H1 (cell line): ENCODE results near the gene CEND1. TPM values are rescaled to one million over a fixed set of nuclear protein-coding genes. Genes with fewer than 3 reads are reported as not detected.

Source experiments
- CTCF ChIA-PET: fragments of 300-600 bp; sonication (Branson Sonifier 250); formaldehyde crosslinking; loops from one replicate; lab custom pipeline; 2021; ENCODE audit not compliant: partially characterized antibody; lab: Charles Lee
- POLR2A ChIA-PET: fragments of 300-600 bp; sonication (Branson Sonifier 250); formaldehyde crosslinking; loops from one replicate; lab custom pipeline; 2021; ENCODE audit warnings: inconsistent platforms; ENCODE audit not compliant: partially characterized antibody; lab: Charles Lee
- DNase-seq, 2 experiments: peaks; one replicate each; pipeline versions ENCODE4 v3.0.0 to v3.0.0-alpha.2; 2010 to 2022; ENCODE audit warnings: low spot score in 2 of 2, low read depth in 1 of 2, mixed read lengths in 1 of 2
- FAIRE-seq: peaks from 2 replicates; lab custom pipeline; 2011; peaks lifted over from hg19 to GRCh38; lab: Jason Lieb, UNC
- H2AFZ ChIP-seq: 2 replicates; pipeline ENCODE4 v1.8.1; 2012; ENCODE audit warnings: low read length, inconsistent platforms
- H2AK5ac ChIP-seq: 2 replicates; pipeline ENCODE4 v1.6.1; 2013; ENCODE audit warnings: low read depth, low read length
- H2BK120ac ChIP-seq: replicated peaks from 2 replicates; pipeline ENCODE3; 2013; ENCODE audit warnings: low read depth, low read length, inconsistent platforms
- H2BK12ac ChIP-seq: 2 replicates; pipeline ENCODE4 v1.6.1; 2013; ENCODE audit warnings: low read depth, low read length
- H2BK15ac ChIP-seq: 2 replicates; pipeline ENCODE4 v1.6.1; 2013; ENCODE audit warnings: low read length
- H2BK20ac ChIP-seq: 2 replicates; pipeline ENCODE4 v1.6.1; 2013; ENCODE audit warnings: low read length
- H2BK5ac ChIP-seq: 2 replicates; pipeline ENCODE4 v1.6.1; 2013; ENCODE audit warnings: low read depth, low read length
- H3K14ac ChIP-seq: 2 replicates; pipeline ENCODE4 v1.6.1; 2013; ENCODE audit warnings: inconsistent platforms; ENCODE audit not compliant: insufficient read length
- H3K18ac ChIP-seq: 2 replicates; pipeline ENCODE4 v1.6.1; 2013; ENCODE audit warnings: low read length; ENCODE audit errors: extremely low read depth
- H3K23ac ChIP-seq: 2 replicates; pipeline ENCODE4 v1.6.1; 2013; ENCODE audit warnings: inconsistent platforms; ENCODE audit not compliant: insufficient read length
- H3K23me2 ChIP-seq: 2 replicates; pipeline ENCODE4 v1.6.1; 2013; ENCODE audit warnings: low read depth, low read length
- H3K27ac ChIP-seq: 2 replicates; pipeline ENCODE4 v1.6.1; 2011; ENCODE audit warnings: low read depth, low read length, inconsistent platforms
- H3K27me3 ChIP-seq, 4 experiments: replicated peaks in 1 of 4; 1 replicate in 1 of 4; 2 replicates in 3 of 4; pipeline versions ENCODE4 v1.6.1 to v1.8.1; 2011 to 2013; ENCODE audit warnings: low read length in 3 of 4, mild to moderate bottlenecking in 3 of 4, inconsistent platforms in 2 of 4, mixed read lengths in 2 of 4, moderate library complexity in 1 of 4; ENCODE audit not compliant: control insufficient read depth in 3 of 4, insufficient read depth in 3 of 4; ENCODE audit errors: extremely low read depth in 1 of 4
- H3K36me3 ChIP-seq, 4 experiments: 2 replicates each; pipeline versions ENCODE4 v1.6.1 to v1.8.1; 2011 to 2013; ENCODE audit warnings: mild to moderate bottlenecking in 4 of 4, low read length in 3 of 4, moderate library complexity in 2 of 4, control low read depth in 1 of 4, inconsistent platforms in 1 of 4; ENCODE audit not compliant: insufficient read depth in 4 of 4, control insufficient read depth in 2 of 4
- H3K4ac ChIP-seq: replicated peaks from 2 replicates; pipeline ENCODE3; 2013; ENCODE audit warnings: low read length, low read depth, mixed read lengths, inconsistent platforms; ENCODE audit not compliant: insufficient read length
- H3K4me1 ChIP-seq, 4 experiments: replicated peaks in 1 of 4; 1 replicate in 1 of 4; 2 replicates in 3 of 4; pipeline versions ENCODE4 v1.6.1 to v1.8.1; 2011 to 2013; ENCODE audit warnings: low read length in 3 of 4, inconsistent platforms in 2 of 4, mixed read lengths in 1 of 4; ENCODE audit not compliant: insufficient read depth in 4 of 4, control insufficient read depth in 3 of 4
- H3K4me2 ChIP-seq, 2 experiments: 2 replicates each; pipeline versions ENCODE4 v1.6.1 to v1.8.1; 2011 to 2013; ENCODE audit warnings: low read depth in 2 of 2, low read length in 2 of 2, control low read depth in 1 of 2, inconsistent platforms in 1 of 2, mild to moderate bottlenecking in 1 of 2; ENCODE audit not compliant: insufficient read depth in 1 of 2
- H3K4me3 ChIP-seq, 4 experiments: fragments of 200-600, 300-600 bp in 1 of 4; sonication (generic), shearing (Covaris generic), sonication (Bioruptor Twin) in 1 of 4; 2 replicates each; pipeline versions ENCODE4 v1.5.1 to v1.8.1; 2011 to 2016; ENCODE audit warnings: low read length in 4 of 4, low read depth in 3 of 4, control low read depth in 2 of 4, inconsistent platforms in 2 of 4, mild to moderate bottlenecking in 2 of 4, mixed read lengths in 1 of 4, moderate library complexity in 1 of 4; ENCODE audit not compliant: insufficient read depth in 2 of 4; ENCODE audit errors: extremely low read depth in 1 of 4
- H3K56ac ChIP-seq: replicated peaks from 2 replicates; pipeline ENCODE3; 2013; ENCODE audit warnings: low read depth, mild to moderate bottlenecking, mixed read lengths, low read length, inconsistent platforms; ENCODE audit not compliant: insufficient read length
- H3K79me1 ChIP-seq: 2 replicates; pipeline ENCODE4 v1.6.1; 2013; ENCODE audit warnings: low read depth, low read length, control low read depth
- H3K79me2 ChIP-seq, 2 experiments: 2 replicates each; pipeline versions ENCODE4 v1.6.1 to v1.8.1; 2012 to 2013; ENCODE audit warnings: low read length in 2 of 2, mild to moderate bottlenecking in 2 of 2, inconsistent platforms in 1 of 2; ENCODE audit not compliant: insufficient read depth in 2 of 2, control insufficient read depth in 1 of 2
- H3K9ac ChIP-seq, 4 experiments: replicated peaks in 1 of 4; 1 replicate in 1 of 4; 2 replicates in 3 of 4; pipeline versions ENCODE4 v1.6.1 to v1.8.1; 2011 to 2013; ENCODE audit warnings: low read depth in 3 of 4, low read length in 3 of 4, control low read depth in 2 of 4, mild to moderate bottlenecking in 2 of 4, moderate library complexity in 2 of 4, inconsistent platforms in 1 of 4; ENCODE audit errors: extremely low read depth in 1 of 4
- H3K9me3 ChIP-seq, 2 experiments: 2 replicates each; pipeline versions ENCODE4 v1.6.1 to v1.8.1; 2012 to 2013; ENCODE audit warnings: mild to moderate bottlenecking in 2 of 2, moderate library complexity in 2 of 2, control low read depth in 1 of 2, inconsistent platforms in 1 of 2, low read depth in 1 of 2, low read length in 1 of 2, mixed read lengths in 1 of 2; ENCODE audit not compliant: insufficient read depth in 2 of 2
- H4K20me1 ChIP-seq, 2 experiments: replicated peaks in 1 of 2; 2 replicates each; pipeline versions ENCODE3 to v1.8.1; 2011 to 2013; ENCODE audit warnings: inconsistent platforms in 2 of 2, low read length in 2 of 2, mild to moderate bottlenecking in 1 of 2; ENCODE audit not compliant: insufficient read depth in 2 of 2, control insufficient read depth in 1 of 2
- H4K5ac ChIP-seq: 2 replicates; pipeline ENCODE4 v1.6.1; 2013; ENCODE audit warnings: low read length, low read depth, mixed read lengths, inconsistent platforms; ENCODE audit not compliant: insufficient read length
- H4K8ac ChIP-seq: 2 replicates; pipeline ENCODE4 v1.8.0; 2013; ENCODE audit warnings: mild to moderate bottlenecking, moderate library complexity, low read length, inconsistent platforms; ENCODE audit not compliant: insufficient read depth; ENCODE audit errors: extremely low read depth
- H4K91ac ChIP-seq: replicated peaks from 2 replicates; pipeline ENCODE3; 2013; ENCODE audit warnings: low read length, mixed read lengths, inconsistent platforms; ENCODE audit not compliant: insufficient read length
- EGR1 ChIP-seq: IDR thresholded peaks from 2 replicates; pipeline ENCODE4 v1.6.1; 2011; ENCODE audit warnings: low read depth, low read length, borderline replicate concordance
- GTF2F1 ChIP-seq: IDR thresholded peaks from 2 replicates; pipeline ENCODE4 v1.6.1; 2012; ENCODE audit warnings: low read depth, low read length, improper control_type of control experiment, borderline replicate concordance
- HDAC6 ChIP-seq: IDR thresholded peaks from one replicate; pipeline ENCODE4 v1.7.1; 2012; ENCODE audit warnings: low read depth, mild to moderate bottlenecking, inconsistent platforms, low read length, moderate library complexity
- RBBP5 ChIP-seq: IDR thresholded peaks from 2 replicates; pipeline ENCODE4 v1.7.1; 2012; ENCODE audit warnings: low read depth, mild to moderate bottlenecking, inconsistent platforms, low read length, moderate library complexity, borderline replicate concordance
- RFX5 ChIP-seq: IDR thresholded peaks from 2 replicates; pipeline ENCODE4 v1.6.1; 2011; ENCODE audit warnings: low read depth, low read length, improper control_type of control experiment, borderline replicate concordance
- TAF7 ChIP-seq: optimal IDR thresholded peaks from 2 replicates; pipeline ENCODE3; 2011; ENCODE audit warnings: low read depth, mild to moderate bottlenecking, inconsistent platforms, low read length, moderate library complexity, borderline replicate concordance
- TCF12 ChIP-seq: IDR thresholded peaks from 2 replicates; pipeline ENCODE4 v1.6.1; 2011; ENCODE audit warnings: low read depth, mild to moderate bottlenecking, low read length
- WGBS, 2 experiments: shearing (Covaris generic) in 1 of 2; methylation state at CpG; one replicate each; pipeline versions ENCODE4 v1.1.6 to v1.1.7; 2013 to 2015; ENCODE audit warnings: low lambda C conversion rate in 2 of 2, mixed read lengths in 2 of 2, inconsistent platforms in 1 of 2, low coverage in 1 of 2, missing lambda C conversion rate in 1 of 2; ENCODE audit not compliant: insufficient replicate concordance in 2 of 2, insufficient coverage in 1 of 2, insufficient read length in 1 of 2; ENCODE audit errors: extremely low coverage in 1 of 2, missing lambda C conversion rate in 1 of 2; 5-methylcytosine and 5-hydroxymethylcytosine counted together
- polyA plus RNA-seq, 7 experiments: library from polyadenylated mRNA; depleted of rRNA in 3 of 7; stranded (reverse) in 5 of 7; unstranded in 2 of 7; fragments of >200 nt in 5 of 7; fragments of 200-250 nt in 2 of 7; gene quantifications; 1 replicate in 5 of 7; 2 replicates in 1 of 7; 4 replicates in 1 of 7; pipeline versions ENCODE4 v1.2.1 to v1.2.3, GENCODE V29; 2011 to 2013; ENCODE audit warnings: missing spikeins in 2 of 7, mixed read lengths in 2 of 7
- total RNA-seq: library from RNA; stranded (reverse); fragmentation: NEBNext Ultra II Directional; extraction: Animal tissue kit (Norgen Biotek cat#: 25700); gene quantifications from 2 replicates; pipeline ENCODE4 v1.2.1, GENCODE V29; 2021
- TF ChIP-seq, protein P1 (sequence below): IDR thresholded peaks from 2 replicates; pipeline ENCODE4 v1.6.1; 2012; ENCODE audit warnings: low read length, inconsistent platforms

CEND1 gene
- total and polyA plus RNA-seq, 2 of the 8 experiments (the other 6 are each of a cell fraction or from before 2014, with no cell fraction given), result 0.82 to 5.0 TPM

DNA sequence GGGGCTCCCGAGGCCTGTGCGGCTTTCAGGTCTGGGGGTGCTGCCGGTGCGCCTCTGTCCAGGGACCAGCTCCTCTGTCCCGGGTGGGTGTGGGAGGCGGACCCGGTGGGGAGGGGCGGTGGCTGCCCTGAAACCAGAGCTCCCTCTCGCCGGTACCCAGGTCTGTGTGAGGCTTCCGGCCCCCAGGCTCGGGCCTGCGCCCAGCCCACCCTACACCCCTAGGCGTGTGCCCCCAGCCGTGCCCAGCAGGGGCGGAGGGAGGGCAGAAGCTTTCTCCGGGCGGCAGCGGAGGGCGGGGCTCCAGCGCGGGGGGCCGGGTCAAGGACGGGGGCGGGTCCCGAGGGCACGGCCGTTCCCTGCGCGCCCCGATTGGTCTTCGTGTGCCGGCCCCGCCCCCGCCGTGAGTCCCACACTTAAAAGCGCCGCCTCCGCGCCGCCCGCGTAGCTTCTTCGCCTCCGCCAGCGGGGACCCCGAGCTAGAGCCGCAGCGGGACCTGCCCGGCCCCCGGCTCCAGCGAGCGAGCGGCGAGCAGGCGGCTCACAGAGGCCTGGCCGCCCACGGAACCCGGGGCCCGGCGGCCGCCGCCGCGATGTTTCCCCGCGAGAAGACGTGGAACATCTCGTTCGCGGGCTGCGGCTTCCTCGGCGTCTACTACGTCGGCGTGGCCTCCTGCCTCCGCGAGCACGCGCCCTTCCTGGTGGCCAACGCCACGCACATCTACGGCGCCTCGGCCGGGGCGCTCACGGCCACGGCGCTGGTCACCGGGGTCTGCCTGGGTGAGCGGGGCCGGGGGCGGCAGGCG is 29.4 kb upstream of the CEND1 start:
- Histone ChIP-seq H3K23ac (no peak overlapping the region), H3K4ac (no peak overlapping the region), H3K4me1 (peaks cover 0 to 12% (median 9%) of the 10 kb centered on the region in 4 experiments; a peak in 5 of 7 replicates), H2BK15ac (0 out of 2 replicates have a peak overlapping the region, but pooled peaks have one; percentile 72), H3K4me2 (peak overlapping the region; percentile 70 to 83), H3K27me3 (no peaks in the 10 kb centered on the region; a peak in 2 of 7 replicates), H3K9me3 (no peaks in the 10 kb centered on the region), H2BK20ac (no peak overlapping the region), H3K9ac (peak overlapping the region in 3 of 4 experiments; percentile 54 to 73 (median 67); a peak in 5 of 7 replicates), H2AFZ (no peak overlapping the region), H3K14ac (no peak overlapping the region), H3K27ac (peak overlapping the region; percentile 64; the same call in 1 of the 2 replicates), H2BK12ac (0 out of 2 replicates have a peak overlapping the region, but pooled peaks have one; percentile 60), H3K79me2 (peaks cover 0 to 5% of the 10 kb centered on the region in 2 experiments; a peak in 1 of 4 replicates), H3K36me3 (peaks cover 0 to 6% (median under 1%) of the 10 kb centered on the region in 4 experiments; a peak in 1 of 8 replicates), H3K23me2 (peaks cover 8% of the 10 kb centered on the region; the same call in 1 of the 2 replicates), H4K20me1 (peaks cover 0 to 16% of the 10 kb centered on the region in 2 experiments), H4K5ac (no peak overlapping the region), H4K8ac (peak overlapping the region; percentile 57), H3K79me1 (peaks cover 8% of the 10 kb centered on the region), H4K91ac (peak overlapping the region; percentile 46), H2BK5ac (peak overlapping the region; percentile 75; the same call in 1 of the 2 replicates), H2BK120ac (no peak overlapping the region), H3K4me3 (peak overlapping the region; percentile 77 to 92 (median 80)), H2AK5ac (no peak overlapping the region), H3K56ac (no peak overlapping the region), H3K18ac (peak overlapping the region; percentile 48)
- ChIA-PET POLR2A (interaction anchor here (0.6 to 53.0 kb wide), 19 partner anchors 8 to 428 kb away, joined by 3 to 1917 read pairs (median 4); partner anchors contain the start of genes CD151, CEND1, CRACR2B and DEAF1), CTCF (interaction anchor here (1.0 to 2.7 kb wide), 8 partner anchors 8 to 29 kb away, joined by 3 to 10 read pairs (median 5); partner anchors contain the start of gene CD151)
- no peak for FAIRE-seq
- WGBS, 2 experiments, result 9% methylated on average over 55 of the region's 96 CpGs; no CpG with 5 or more reads in 1 of the 2 experiments
- DNase-seq, result peak in 1 of 2 experiments; percentile 95
- TF ChIP-seq GTF2F1 (peak; percentile 62; the same call in 1 of the 2 replicates), RFX5 (no peak), TCF12 (no peak), EGR1 (peak; percentile 70; the same call in 1 of the 2 replicates), TAF7 (peak; percentile 86), HDAC6 (no peak), RBBP5 (peak; percentile 66; the same call in 1 of the 2 replicates)
- TF ChIP-seq, protein P1, sequence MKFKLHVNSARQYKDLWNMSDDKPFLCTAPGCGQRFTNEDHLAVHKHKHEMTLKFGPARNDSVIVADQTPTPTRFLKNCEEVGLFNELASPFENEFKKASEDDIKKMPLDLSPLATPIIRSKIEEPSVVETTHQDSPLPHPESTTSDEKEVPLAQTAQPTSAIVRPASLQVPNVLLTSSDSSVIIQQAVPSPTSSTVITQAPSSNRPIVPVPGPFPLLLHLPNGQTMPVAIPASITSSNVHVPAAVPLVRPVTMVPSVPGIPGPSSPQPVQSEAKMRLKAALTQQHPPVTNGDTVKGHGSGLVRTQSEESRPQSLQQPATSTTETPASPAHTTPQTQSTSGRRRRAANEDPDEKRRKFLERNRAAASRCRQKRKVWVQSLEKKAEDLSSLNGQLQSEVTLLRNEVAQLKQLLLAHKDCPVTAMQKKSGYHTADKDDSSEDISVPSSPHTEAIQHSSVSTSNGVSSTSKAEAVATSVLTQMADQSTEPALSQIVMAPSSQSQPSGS, result no peak
